GM19468 (cell line): ENCODE data around the gene ZNF346.

Experiments used
- ATAC-seq: cut with Tn5 transposase; IDR thresholded peaks from one replicate; pipeline ENCODE4 v1.9.1; 2021; ENCODE audit warnings: mild to moderate bottlenecking, moderate library complexity, moderate number of reproducible peaks; ENCODE audit not compliant: unreplicated experiment; ENCODE audit errors: extremely low read depth

Gene ZNF346

DNA sequence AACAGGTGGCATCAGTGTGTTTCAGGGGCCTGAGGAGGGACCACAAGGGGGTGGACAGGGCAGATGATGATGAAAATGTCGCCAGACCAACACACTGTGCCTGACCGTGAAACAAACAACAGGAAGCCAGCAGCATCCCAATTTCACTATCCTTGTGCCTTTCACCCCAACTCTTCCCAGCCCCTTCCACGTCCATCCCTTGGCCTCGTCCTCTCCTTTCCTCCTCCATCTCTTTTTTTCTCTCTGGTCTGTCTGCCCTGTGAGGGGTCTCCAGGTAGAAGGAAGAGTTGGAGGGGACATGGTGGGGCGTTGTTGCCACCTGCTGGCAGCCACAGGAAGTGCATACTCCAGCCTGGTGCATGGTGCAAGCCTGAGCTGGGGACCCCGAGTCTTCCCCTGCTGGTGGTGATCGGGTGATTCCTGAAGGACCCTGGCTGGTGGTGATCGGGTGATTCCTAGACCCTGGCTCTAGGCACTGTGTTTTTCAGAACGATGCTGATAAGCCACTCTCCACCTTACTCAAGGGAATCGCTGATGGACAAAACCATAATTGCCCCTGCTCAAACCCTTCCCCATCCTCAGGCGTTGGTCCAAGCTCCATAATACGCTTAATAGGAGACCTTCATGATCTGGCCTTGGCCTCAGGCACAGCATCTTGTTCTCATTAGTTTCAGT, 89.4 kb downstream of the ZNF346 start:
- no peak for ATAC-seq

DNA sequence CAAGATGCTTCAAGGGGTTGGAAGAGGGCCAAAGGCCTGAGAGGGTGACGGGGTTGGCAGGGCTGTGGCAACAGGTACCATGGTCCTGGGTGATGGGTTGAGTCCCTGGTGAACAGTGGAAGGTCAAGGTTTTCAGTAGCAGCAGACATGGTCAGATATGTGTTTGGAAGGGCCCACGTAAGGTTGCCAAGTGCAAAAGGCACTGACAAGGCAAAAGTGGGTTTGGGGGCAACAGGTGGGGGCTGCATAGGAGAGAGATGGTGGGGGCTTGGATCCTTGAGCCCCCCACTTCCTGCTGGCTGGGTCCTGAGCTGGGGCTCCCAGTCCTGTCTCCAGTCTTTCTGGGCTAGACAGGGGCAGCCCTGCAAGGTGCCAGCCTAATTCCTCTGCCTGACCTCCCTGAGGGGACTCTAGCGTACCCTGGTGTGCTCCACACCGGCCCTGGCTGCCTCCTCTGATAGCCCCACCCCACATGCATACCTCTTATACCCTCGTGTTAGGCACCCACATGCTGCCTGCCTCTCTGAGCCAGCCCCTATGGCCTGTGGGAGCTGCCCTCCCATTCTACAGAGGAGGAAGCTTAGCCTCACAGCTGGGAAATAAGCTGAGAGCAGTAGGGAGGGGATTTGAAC, 90.2 kb downstream of the ZNF346 start:
- no peak for ATAC-seq

- no peak for ATAC-seq
Observed at GRCh38 chr5:177113566-177114424, 91.3 kb downstream of the ZNF346 start.

DNA sequence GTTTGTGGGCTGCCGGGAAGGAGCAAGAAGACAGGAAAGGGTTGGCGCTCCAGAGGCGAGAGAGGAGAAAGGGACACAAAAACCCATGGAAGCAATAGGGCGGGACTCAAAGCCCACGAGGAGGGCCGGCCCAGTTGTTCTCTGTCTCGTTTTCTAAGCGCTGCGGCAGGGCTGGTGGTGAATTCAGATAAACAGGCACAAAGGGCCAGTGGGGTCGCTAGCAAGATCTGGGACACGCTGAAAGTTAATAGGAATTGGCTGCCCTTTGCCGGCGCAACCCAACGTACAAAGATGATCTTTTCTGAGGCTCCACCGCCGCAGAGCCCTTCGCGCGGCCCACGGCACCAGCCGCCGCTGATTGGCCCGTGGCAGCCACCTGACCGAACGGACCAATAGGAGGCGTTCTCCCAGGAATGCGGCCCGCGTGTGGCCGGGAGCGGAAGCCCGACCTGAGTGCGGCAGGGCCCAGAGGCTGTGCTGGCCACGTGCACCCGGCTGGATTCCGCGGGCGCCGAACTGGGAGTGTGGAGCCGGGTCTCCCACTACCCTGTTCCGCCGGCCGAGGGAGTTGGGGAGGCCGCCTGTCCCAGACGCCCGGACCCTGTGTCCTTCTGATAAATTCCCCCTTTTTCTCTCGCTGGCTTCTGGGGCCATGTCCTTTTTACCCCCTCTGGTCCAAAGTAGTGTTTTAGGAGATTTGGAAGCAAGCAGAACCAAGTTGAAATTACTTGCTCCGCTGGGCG, 94.3 kb downstream of the ZNF346 start:
- no peak for ATAC-seq

GRCh38 chr5:177117441-177118045, 95.0 kb downstream of the ZNF346 start:
- ATAC-seq, result no peak

- ATAC-seq, result no peak
Observed at GRCh38 chr5:177122566-177122965, 100.1 kb downstream of the ZNF346 start.

DNA sequence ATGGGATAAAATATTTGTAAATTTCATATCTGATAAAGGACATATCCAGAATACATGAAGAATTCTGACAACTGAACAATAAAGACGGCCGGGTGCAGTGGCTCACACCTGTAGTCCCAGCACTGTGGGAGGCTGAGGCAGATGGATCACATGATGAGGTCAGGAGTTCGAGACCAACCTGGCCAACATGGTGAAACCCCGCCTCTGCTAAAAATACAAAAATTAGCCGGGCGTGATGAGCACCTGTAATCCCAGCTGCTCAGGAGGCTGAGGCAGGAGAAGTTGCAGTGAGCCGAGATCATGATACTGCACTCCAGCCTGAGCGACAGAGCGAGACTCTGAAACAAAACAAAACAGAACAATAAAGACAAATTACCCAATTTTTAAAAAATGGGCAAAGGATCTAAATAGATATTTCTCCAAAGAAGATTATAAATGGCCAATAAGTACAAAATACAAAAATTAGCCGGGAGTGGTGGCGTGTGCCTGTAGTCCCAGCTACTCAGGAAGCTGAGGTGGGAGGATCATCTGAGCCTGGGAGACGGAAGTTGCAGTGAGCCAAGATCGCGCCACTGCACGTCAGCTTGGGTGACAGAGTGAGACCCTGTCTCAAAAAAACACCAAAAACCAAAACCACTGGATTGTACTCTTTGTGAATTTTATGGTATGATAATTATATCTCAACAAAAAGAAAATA, 101.4 kb downstream of the ZNF346 start:
- no peak for ATAC-seq

GRCh38 chr5:177124486-177124991, 102.0 kb downstream of the ZNF346 start:
- no peak for ATAC-seq

GRCh38 chr5:177126771-177127170, 104.3 kb downstream of the ZNF346 start:
- ATAC-seq, result no peak

- no peak for ATAC-seq
Observed at GRCh38 chr5:177128551-177128981, 106.1 kb downstream of the ZNF346 start.

GRCh38 chr5:177130211-177131018, 107.9 kb downstream of the ZNF346 start:
- ATAC-seq, result no peak
